PFSK-1 (cell line): ENCODE results near the gene HSFX3.

ENCODE experiments used
- FOXP2 ChIP-seq: optimal IDR thresholded peaks from 2 replicates; pipeline ENCODE3; 2011; ENCODE audit warnings: borderline replicate concordance, control low read depth, inconsistent platforms; ENCODE audit not compliant: insufficient read depth; ENCODE audit errors: extremely low read length, extremely low read depth
- POLR2AphosphoS5 ChIP-seq: IDR thresholded peaks from 2 replicates; pipeline ENCODE4 v1.6.1; 2012; ENCODE audit warnings: low read depth, mild to moderate bottlenecking, control low read depth, low read length, moderate library complexity
- REST ChIP-seq, 2 experiments: IDR thresholded peaks; 2 replicates each; pipeline versions ENCODE4 v1.6.1 to v1.8.0; 2011 to 2012; ENCODE audit warnings: low read depth in 2 of 2, low read length in 2 of 2, control low read depth in 1 of 2, inconsistent platforms in 1 of 2, mild to moderate bottlenecking in 1 of 2, moderate library complexity in 1 of 2; ENCODE audit not compliant: insufficient read depth in 1 of 2
- SIN3A ChIP-seq: IDR thresholded peaks from 2 replicates; pipeline ENCODE4 v1.6.1; 2012; ENCODE audit warnings: mild to moderate bottlenecking, low read length, moderate library complexity, borderline replicate concordance; ENCODE audit not compliant: insufficient read depth
- TAF1 ChIP-seq: IDR thresholded peaks from 2 replicates; pipeline ENCODE4 v1.6.1; 2012; ENCODE audit warnings: low read length, control low read depth, borderline replicate concordance; ENCODE audit not compliant: insufficient read depth

- TF ChIP-seq POLR2AphosphoS5 (no peak), TAF1 (no peak), SIN3A (no peak), REST (IDR thresholded peaks at IDR 0.05; ENCODE audit: insufficient read depth in 1 of 2, low read depth in 2 of 2, low read length in 2 of 2) (no peak), FOXP2 (no peak)
These were observed 31.5 kb downstream of the HSFX3 start for GRCh38 chrX:149518236-149518635.
